HL-60 (cell line): ENCODE measurements around the gene LAG3.

ENCODE experiments used
- DNase-seq, 2 experiments: peaks; one replicate each; pipeline ENCODE4 v3.0.0-alpha.2; 2010 to 2020; ENCODE audit warnings: low read depth in 1 of 2, low spot score in 1 of 2
- H3K27ac ChIP-seq: fragments of 250-450 bp; sonication (Bioruptor Pico); replicated peaks from 2 replicates; pipeline ENCODE4 v1.5.1; 2020; ENCODE audit warnings: mild to moderate bottlenecking, moderate library complexity
- H3K27me3 ChIP-seq: fragments of 250-450 bp; sonication (Bioruptor Pico); 2 replicates; pipeline ENCODE4 v1.5.1; 2021; ENCODE audit warnings: mild to moderate bottlenecking, moderate library complexity; ENCODE audit not compliant: insufficient read depth, poor library complexity, severe bottlenecking
- H3K4me3 ChIP-seq: replicated peaks from 2 replicates; pipeline ENCODE4 v1.5.1; 2011; ENCODE audit warnings: mild to moderate bottlenecking, control low read depth, low read length; ENCODE audit not compliant: insufficient read depth
- CTCF ChIP-seq: IDR thresholded peaks from one replicate; pipeline ENCODE4 v1.5.1; 2011; ENCODE audit warnings: low read length, control low read depth, inconsistent platforms; ENCODE audit not compliant: insufficient read depth
- GABPA ChIP-seq: IDR thresholded peaks from 2 replicates; pipeline ENCODE4 v1.6.1; 2012; ENCODE audit warnings: low read depth
- POLR2AphosphoS5 ChIP-seq: IDR thresholded peaks from 2 replicates; pipeline ENCODE4 v1.6.1; 2012; ENCODE audit warnings: low read depth
- REST ChIP-seq: IDR thresholded peaks from 2 replicates; pipeline ENCODE4 v1.6.1; 2012; ENCODE audit warnings: low read depth; ENCODE audit not compliant: insufficient replicate concordance
- SPI1 ChIP-seq: IDR thresholded peaks from 2 replicates; pipeline ENCODE4 v1.6.1; 2012; ENCODE audit warnings: low read depth, mild to moderate bottlenecking, borderline replicate concordance

LAG3 gene

GRCh38 chr12:6784761-6785160 lies 12.4 kb downstream of the LAG3 start:
- TF ChIP-seq SPI1 (peak; percentile 14; the same call in 1 of the 2 replicates), POLR2AphosphoS5 (no peak)
- peak overlapping the region; percentile 26 for H3K27ac ChIP-seq
- H3K4me3 ChIP-seq, result no peak overlapping the region
- no peaks in the 10 kb centered on the region for H3K27me3 ChIP-seq
- DNase-seq, result no peak

GRCh38 chr12:6786416-6787094 lies 14.2 kb downstream of the LAG3 start:
- DNase-seq, result no peak
- no peaks in the 10 kb centered on the region for H3K27me3 ChIP-seq
- H3K4me3 ChIP-seq, result no peak overlapping the region
- H3K27ac ChIP-seq, result no peak overlapping the region
- TF ChIP-seq POLR2AphosphoS5 (no peak), GABPA (no peak), REST (no peak), SPI1 (peak; percentile 27; the same call in 1 of the 2 replicates), CTCF (no peak)

GRCh38 chr12:6787309-6787708 lies 15.0 kb downstream of the LAG3 start:
- Histone ChIP-seq H3K4me3 (no peak overlapping the region), H3K27me3 (no peaks in the 10 kb centered on the region), H3K27ac (no peak overlapping the region)
- DNase-seq, result no peak
- no peak for TF ChIP-seq POLR2AphosphoS5
- TF ChIP-seq CTCF, result no peak
- TF ChIP-seq REST, result no peak
- no peak for TF ChIP-seq GABPA
- TF ChIP-seq SPI1, result no peak

- Histone ChIP-seq H3K4me3 (peak within 1 kb of the TSS; percentile 83), H3K27me3 (no peaks in the 10 kb centered on the region), H3K27ac (peak within 1 kb of the TSS; percentile 78)
- peak; percentile 88 to 95 for DNase-seq
- peak; percentile 80 for TF ChIP-seq REST
- no peak for TF ChIP-seq CTCF
- peak; percentile 46; the same call in 1 of the 2 replicates for TF ChIP-seq SPI1
- TF ChIP-seq GABPA, result peak; percentile 19; the same call in 1 of the 2 replicates
- TF ChIP-seq POLR2AphosphoS5, result peak; percentile 92
These were observed 16.9 kb downstream of the LAG3 start, which contains the start of gene CD4 for GRCh38 chr12:6788972-6789924. TSS of gene CD4 (plus strand) at chr12:6789528. CDS start at chr12:6800139, 10,611 bp downstream.
